ENCODE measurements around the gene IL22RA1. TPM values are rescaled to one million over a fixed set of nuclear protein-coding genes. Genes with fewer than 3 reads are reported as not detected.

Gene IL22RA1
- total RNA-seq, 2 experiments from 2014 or later: not detected

- intact Hi-C loops (cut with micrococcal nuclease; ENCODE audit: unreplicated experiment): no loop called here
- DNase-seq (ENCODE audit: low spot score): no peak
- H3K4me1 ChIP-seq (ENCODE audit: insufficient read depth, low read length, poor library complexity, severe bottlenecking): no peaks in the 10 kb centered on the region
- no peaks in the 10 kb centered on the region for H3K9me2 ChIP-seq (ENCODE audit: insufficient read depth, low read length)
- no peak overlapping the region for H3K4me2 ChIP-seq (ENCODE audit: low read length)
- H3K4me3 ChIP-seq (ENCODE audit: low read depth, low read length, poor library complexity, severe bottlenecking): no peak overlapping the region
- no peaks in the 10 kb centered on the region for H3K79me2 ChIP-seq (ENCODE audit: insufficient read depth, low read depth, low read length)
- H2AFZ ChIP-seq (ENCODE audit: low read length): no peak overlapping the region
- ChIA-PET POLR2A (interaction anchor here (0.6 kb wide), 1 partner anchor 821 kb away, joined by 4 read pairs; no protein-coding TSS in a partner anchor), CTCF (ENCODE audit: unreplicated experiment) (no interaction called here)
- no TSS peak for BruUV-seq (replicated peaks)
- H3K36me3 ChIP-seq (ENCODE audit: insufficient read depth, low read length): no peaks in the 10 kb centered on the region
- peaks cover 4% of the 10 kb centered on the region; the same call in 1 of the 2 replicates for H3K9me3 ChIP-seq (ENCODE audit: low read length)
- H4K20me1 ChIP-seq (ENCODE audit: insufficient read depth, low read length): no peaks in the 10 kb centered on the region
- H3K27ac ChIP-seq (ENCODE audit: low read depth, low read length, poor library complexity, severe bottlenecking): no peak overlapping the region
- TF ChIP-seq EZH2phosphoT487 (IDR thresholded peaks at IDR 0.05; ENCODE audit: borderline replicate concordance, low read depth, low read length): no peak
- TF ChIP-seq, protein P1, sequence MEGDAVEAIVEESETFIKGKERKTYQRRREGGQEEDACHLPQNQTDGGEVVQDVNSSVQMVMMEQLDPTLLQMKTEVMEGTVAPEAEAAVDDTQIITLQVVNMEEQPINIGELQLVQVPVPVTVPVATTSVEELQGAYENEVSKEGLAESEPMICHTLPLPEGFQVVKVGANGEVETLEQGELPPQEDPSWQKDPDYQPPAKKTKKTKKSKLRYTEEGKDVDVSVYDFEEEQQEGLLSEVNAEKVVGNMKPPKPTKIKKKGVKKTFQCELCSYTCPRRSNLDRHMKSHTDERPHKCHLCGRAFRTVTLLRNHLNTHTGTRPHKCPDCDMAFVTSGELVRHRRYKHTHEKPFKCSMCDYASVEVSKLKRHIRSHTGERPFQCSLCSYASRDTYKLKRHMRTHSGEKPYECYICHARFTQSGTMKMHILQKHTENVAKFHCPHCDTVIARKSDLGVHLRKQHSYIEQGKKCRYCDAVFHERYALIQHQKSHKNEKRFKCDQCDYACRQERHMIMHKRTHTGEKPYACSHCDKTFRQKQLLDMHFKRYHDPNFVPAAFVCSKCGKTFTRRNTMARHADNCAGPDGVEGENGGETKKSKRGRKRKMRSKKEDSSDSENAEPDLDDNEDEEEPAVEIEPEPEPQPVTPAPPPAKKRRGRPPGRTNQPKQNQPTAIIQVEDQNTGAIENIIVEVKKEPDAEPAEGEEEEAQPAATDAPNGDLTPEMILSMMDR (conservative IDR thresholded peaks at IDR 0.05; ENCODE audit: low read length): no peak
These were observed 3.8 kb downstream of the IL22RA1 start for GRCh38 chr1:24139222-24139489.

DNA sequence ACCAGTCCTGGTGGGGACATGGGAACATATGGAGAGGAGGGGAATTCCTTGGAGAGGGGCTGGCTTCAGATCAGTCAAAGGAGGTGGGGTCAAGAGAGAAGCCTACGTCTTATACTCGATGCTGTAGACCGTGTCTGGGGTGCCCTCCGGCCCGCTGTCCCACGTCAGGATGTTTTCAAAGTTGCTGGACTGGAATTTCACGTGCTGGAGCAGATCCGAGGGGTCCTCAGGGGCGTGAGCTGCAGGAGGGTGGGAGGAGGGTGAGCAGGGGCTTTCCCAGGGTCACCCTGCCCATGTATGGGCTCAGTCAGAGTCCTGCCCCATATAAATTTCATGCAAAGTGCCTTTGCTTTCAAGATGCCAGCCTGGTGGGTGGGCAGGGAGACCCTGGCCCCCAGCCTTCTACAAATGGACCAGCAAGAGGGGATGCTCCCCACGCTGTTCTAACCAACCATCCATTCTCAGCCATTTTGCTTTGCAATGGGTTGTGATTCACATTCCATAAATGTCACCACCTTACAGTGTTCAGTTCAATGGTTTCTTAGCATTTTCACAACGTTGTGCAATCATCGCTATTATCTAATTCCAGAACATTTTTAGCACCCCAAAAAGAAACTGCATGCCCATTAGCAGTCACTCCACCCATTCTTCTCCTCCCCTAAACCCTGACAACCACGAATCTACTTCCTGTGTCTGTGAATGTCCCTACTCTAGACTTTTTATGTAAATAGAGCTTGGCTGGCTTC is 4.3 kb downstream of the IL22RA1 start:
- TF ChIP-seq EZH2phosphoT487 (IDR thresholded peaks at IDR 0.05; ENCODE audit: borderline replicate concordance, low read depth, low read length): no peak
- TF ChIP-seq, protein P1 (conservative IDR thresholded peaks at IDR 0.05; ENCODE audit: low read length): no peak
- Histone ChIP-seq H3K9me3 (ENCODE audit: low read length) (peaks cover 4% of the 10 kb centered on the region; the same call in 1 of the 2 replicates), H3K79me2 (ENCODE audit: insufficient read depth, low read depth, low read length) (no peaks in the 10 kb centered on the region), H3K9me2 (ENCODE audit: insufficient read depth, low read length) (no peaks in the 10 kb centered on the region), H3K27ac (ENCODE audit: low read depth, low read length, poor library complexity, severe bottlenecking) (no peak overlapping the region), H3K4me1 (ENCODE audit: insufficient read depth, low read length, poor library complexity, severe bottlenecking) (no peaks in the 10 kb centered on the region), H3K4me2 (ENCODE audit: low read length) (no peak overlapping the region), H3K4me3 (ENCODE audit: low read depth, low read length, poor library complexity, severe bottlenecking) (no peak overlapping the region), H4K20me1 (ENCODE audit: insufficient read depth, low read length) (no peaks in the 10 kb centered on the region), H3K36me3 (ENCODE audit: insufficient read depth, low read length) (no peaks in the 10 kb centered on the region), H2AFZ (ENCODE audit: low read length) (no peak overlapping the region)
- no TSS peak for BruUV-seq (replicated peaks)
- DNase-seq (ENCODE audit: low spot score): no peak
- POLR2A ChIA-PET: interaction anchor here (0.6 kb wide), 1 partner anchor 820 kb away, joined by 4 read pairs; no protein-coding TSS in a partner anchor
- intact Hi-C loops (cut with micrococcal nuclease; ENCODE audit: unreplicated experiment): no loop called here
- CTCF ChIA-PET (ENCODE audit: unreplicated experiment): no interaction called here

DNA sequence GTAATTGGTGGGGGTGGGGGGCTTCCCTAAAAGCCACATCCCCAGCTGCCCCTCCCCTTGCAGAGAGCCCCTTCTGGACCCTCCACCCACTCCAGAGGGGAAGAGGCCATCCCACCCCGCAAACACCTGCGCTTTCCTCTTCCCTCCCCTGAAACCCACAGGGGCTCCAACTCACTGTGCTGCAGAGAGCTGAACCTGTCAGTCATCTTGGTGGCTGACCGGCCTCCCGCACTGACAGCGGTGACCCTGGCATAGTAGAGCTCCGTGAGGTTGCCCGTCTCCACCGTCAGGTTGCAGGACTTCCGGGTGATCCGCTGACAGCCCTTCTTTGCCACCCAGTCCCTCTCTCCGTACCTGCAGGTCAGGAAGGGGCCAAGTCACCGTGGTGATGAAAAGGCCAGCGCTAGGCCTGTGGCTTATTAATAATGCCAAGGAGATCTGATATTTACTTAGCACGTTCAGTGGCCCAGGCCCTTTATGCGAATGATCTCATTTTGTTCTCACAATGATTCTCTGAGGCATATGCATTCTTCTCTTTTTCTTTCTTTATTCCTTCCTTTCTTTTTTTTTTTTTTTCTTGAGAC is 5.9 kb downstream of the IL22RA1 start:
- no peak for TF ChIP-seq EZH2phosphoT487 (IDR thresholded peaks at IDR 0.05; ENCODE audit: borderline replicate concordance, low read depth, low read length)
- TF ChIP-seq, protein P1 (conservative IDR thresholded peaks at IDR 0.05; ENCODE audit: low read length): no peak
- DNase-seq (ENCODE audit: low spot score): no peak
- H3K27ac ChIP-seq (ENCODE audit: low read depth, low read length, poor library complexity, severe bottlenecking): no peak overlapping the region
- H3K79me2 ChIP-seq (ENCODE audit: insufficient read depth, low read depth, low read length): no peaks in the 10 kb centered on the region
- intact Hi-C loops (cut with micrococcal nuclease; ENCODE audit: unreplicated experiment): no loop called here
- no peaks in the 10 kb centered on the region for H4K20me1 ChIP-seq (ENCODE audit: insufficient read depth, low read length)
- BruUV-seq (replicated peaks): no TSS peak
- H3K4me1 ChIP-seq (ENCODE audit: insufficient read depth, low read length, poor library complexity, severe bottlenecking): no peaks in the 10 kb centered on the region
- H3K9me2 ChIP-seq (ENCODE audit: insufficient read depth, low read length): no peaks in the 10 kb centered on the region
- ChIA-PET CTCF (ENCODE audit: unreplicated experiment) (no interaction called here), POLR2A (no interaction called here)
- H3K36me3 ChIP-seq (ENCODE audit: insufficient read depth, low read length): no peaks in the 10 kb centered on the region
- peaks cover 4% of the 10 kb centered on the region; the same call in 1 of the 2 replicates for H3K9me3 ChIP-seq (ENCODE audit: low read length)
- no peak overlapping the region for H2AFZ ChIP-seq (ENCODE audit: low read length)
- H3K4me2 ChIP-seq (ENCODE audit: low read length): no peak overlapping the region
- no peak overlapping the region for H3K4me3 ChIP-seq (ENCODE audit: low read depth, low read length, poor library complexity, severe bottlenecking)
